ENCODE data around the gene MRPL34.
A peak's percentile ranks its signal among the peaks of the same experiment; 100 is the strongest.
"Not testable (repeated sequence)": the region's sequence is repeated elsewhere in the genome, so short reads cannot be mapped to it uniquely, and the experiment has no call there.

MRPL34 gene

GRCh38 chr19:17305517-17306284, at the start of gene MRPL34:
MRPL34 (plus strand) TSS chr19:17305872; CDS start chr19:17305893, 21 bp downstream.
- peak; percentile 99 for DNase-seq

GRCh38 chr19:17256130-17256529, 49.5 kb upstream of the MRPL34 start:
- DNase-seq, result no peak

- DNase-seq, result peak; percentile 22
Observed at GRCh38 chr19:17259118-17259780, 46.4 kb upstream of the MRPL34 start.

- DNase-seq, result no peak
Observed at GRCh38 chr19:17259934-17260333, 45.7 kb upstream of the MRPL34 start.

- peak; percentile 78 for DNase-seq
Observed at GRCh38 chr19:17260842-17261325, 44.8 kb upstream of the MRPL34 start.

GRCh38 chr19:17262557-17262956, 43.1 kb upstream of the MRPL34 start:
- no peak for DNase-seq

GRCh38 chr19:17263712-17264640, 41.7 kb upstream of the MRPL34 start:
- no peak for DNase-seq

GRCh38 chr19:17264641-17264979, 41.1 kb upstream of the MRPL34 start, which contains the start of gene USHBP1:
USHBP1 (minus strand) TSS chr19:17264745; CDS start chr19:17264299, 446 bp downstream.
- no peak for DNase-seq

- DNase-seq, result no peak
Observed at GRCh38 chr19:17266026-17266425, 39.6 kb upstream of the MRPL34 start.

GRCh38 chr19:17266589-17266974, 39.1 kb upstream of the MRPL34 start:
- no peak for DNase-seq

- peak; percentile 99 for DNase-seq
Observed at GRCh38 chr19:17266975-17267788, 38.5 kb upstream of the MRPL34 start, which contains the start of gene BABAM1. BABAM1 (plus strand) TSS chr19:17267443; CDS start chr19:17268807, 1,364 bp downstream.

- no peak for DNase-seq
Observed at GRCh38 chr19:17268754-17269153, 36.9 kb upstream of the MRPL34 start.

GRCh38 chr19:17274892-17275291, 30.8 kb upstream of the MRPL34 start:
- DNase-seq, result not testable (repeated sequence)

- no peak for DNase-seq
Observed at GRCh38 chr19:17275441-17276175, 30.1 kb upstream of the MRPL34 start.

- DNase-seq, result no peak
Observed at GRCh38 chr19:17279436-17279835, 26.2 kb upstream of the MRPL34 start.

- DNase-seq, result peak; percentile 29
Observed at GRCh38 chr19:17281391-17282304, 24.0 kb upstream of the MRPL34 start, which contains the start of gene ANKLE1. ANKLE1 (plus strand) TSS chr19:17281901; CDS start chr19:17281921, 20 bp downstream.

- peak; percentile 84 for DNase-seq
Observed at GRCh38 chr19:17282488-17283125, 23.1 kb upstream of the MRPL34 start.

- no peak for DNase-seq
Observed at GRCh38 chr19:17283504-17283996, 22.1 kb upstream of the MRPL34 start.

GRCh38 chr19:17285415-17286135, 20.1 kb upstream of the MRPL34 start:
- DNase-seq, result no peak
